CD4-positive, alpha-beta T cell treated with Interferon gamma for 1 hour (primary cell): ENCODE measurements around the gene IFT122.

ENCODE experiments used
- DNase-seq: peaks from one replicate; pipeline ENCODE4 v3.0.0-alpha.2; 2020

Gene IFT122

GRCh38 chr3:129519896-129520715 lies 80.1 kb downstream of the IFT122 start:
- DNase-seq: no peak

- DNase-seq: no peak
These were observed 80.9 kb downstream of the IFT122 start for GRCh38 chr3:129520960-129521359.

- DNase-seq: no peak
These were observed 81.6 kb downstream of the IFT122 start for GRCh38 chr3:129521611-129522010.

DNA sequence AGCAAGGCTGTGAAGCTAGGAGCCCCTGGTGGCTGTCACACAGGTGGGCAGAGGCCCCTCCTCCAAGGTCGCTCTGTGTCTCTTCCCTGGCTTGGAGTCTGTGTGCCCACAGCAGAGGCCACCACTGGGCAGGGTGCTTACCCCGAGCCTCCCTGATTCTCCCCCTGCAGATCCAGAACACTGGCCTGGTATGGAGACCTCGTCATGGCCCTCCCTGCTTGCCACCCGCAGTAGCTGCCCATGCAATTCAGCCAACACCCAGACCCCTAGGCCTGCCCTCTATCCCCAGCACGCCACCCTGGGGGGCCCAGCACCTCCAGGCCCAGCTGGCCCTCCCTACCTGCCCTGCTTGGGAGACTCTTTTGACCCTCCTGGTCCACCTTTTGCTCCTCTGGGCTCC lies 82.9 kb downstream of the IFT122 start:
- no peak for DNase-seq

GRCh38 chr3:129524081-129524480 lies 84.1 kb downstream of the IFT122 start:
- DNase-seq: no peak

- peak; percentile 54 for DNase-seq
These were observed 85.4 kb downstream of the IFT122 start for GRCh38 chr3:129525341-129525968.

GRCh38 chr3:129526121-129526900 lies 86.3 kb downstream of the IFT122 start:
- DNase-seq: peak; percentile 64

DNA sequence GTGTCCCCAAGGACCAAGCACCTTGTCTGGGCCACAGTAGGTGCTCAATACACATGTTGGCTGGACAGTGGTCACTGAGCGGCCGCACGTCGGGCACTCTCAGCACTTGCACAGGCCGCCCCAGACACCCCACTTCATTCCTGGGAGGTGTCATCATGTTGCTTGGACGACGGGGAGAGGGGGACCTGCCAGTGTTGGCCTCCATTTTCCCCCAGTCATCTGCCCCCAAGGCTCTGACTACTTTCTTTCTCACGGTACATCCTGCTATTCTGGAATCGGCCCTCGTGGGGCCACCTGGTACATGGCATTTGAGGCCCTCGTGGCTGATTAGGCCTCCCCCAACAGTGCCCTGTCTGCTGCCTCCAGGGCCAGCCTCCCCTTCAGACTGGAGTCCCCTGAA lies 87.2 kb downstream of the IFT122 start:
- no peak for DNase-seq

DNA sequence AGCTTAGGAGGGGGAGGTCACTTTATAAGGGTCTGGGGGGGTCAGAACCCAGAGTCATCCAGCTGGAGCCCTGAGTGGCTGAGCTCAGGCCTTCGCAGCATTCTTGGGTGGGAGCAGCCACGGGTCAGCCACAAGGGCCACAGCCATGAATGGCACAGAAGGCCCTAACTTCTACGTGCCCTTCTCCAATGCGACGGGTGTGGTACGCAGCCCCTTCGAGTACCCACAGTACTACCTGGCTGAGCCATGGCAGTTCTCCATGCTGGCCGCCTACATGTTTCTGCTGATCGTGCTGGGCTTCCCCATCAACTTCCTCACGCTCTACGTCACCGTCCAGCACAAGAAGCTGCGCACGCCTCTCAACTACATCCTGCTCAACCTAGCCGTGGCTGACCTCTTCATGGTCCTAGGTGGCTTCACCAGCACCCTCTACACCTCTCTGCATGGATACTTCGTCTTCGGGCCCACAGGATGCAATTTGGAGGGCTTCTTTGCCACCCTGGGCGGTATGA lies 88.6 kb downstream of the IFT122 start, which contains the start of gene RHO:
Gene RHO (plus strand): TSS at position 51 of the 512 bp plus-strand sequence. CDS start 95 bp downstream, at position 146.
- no peak for DNase-seq

DNA sequence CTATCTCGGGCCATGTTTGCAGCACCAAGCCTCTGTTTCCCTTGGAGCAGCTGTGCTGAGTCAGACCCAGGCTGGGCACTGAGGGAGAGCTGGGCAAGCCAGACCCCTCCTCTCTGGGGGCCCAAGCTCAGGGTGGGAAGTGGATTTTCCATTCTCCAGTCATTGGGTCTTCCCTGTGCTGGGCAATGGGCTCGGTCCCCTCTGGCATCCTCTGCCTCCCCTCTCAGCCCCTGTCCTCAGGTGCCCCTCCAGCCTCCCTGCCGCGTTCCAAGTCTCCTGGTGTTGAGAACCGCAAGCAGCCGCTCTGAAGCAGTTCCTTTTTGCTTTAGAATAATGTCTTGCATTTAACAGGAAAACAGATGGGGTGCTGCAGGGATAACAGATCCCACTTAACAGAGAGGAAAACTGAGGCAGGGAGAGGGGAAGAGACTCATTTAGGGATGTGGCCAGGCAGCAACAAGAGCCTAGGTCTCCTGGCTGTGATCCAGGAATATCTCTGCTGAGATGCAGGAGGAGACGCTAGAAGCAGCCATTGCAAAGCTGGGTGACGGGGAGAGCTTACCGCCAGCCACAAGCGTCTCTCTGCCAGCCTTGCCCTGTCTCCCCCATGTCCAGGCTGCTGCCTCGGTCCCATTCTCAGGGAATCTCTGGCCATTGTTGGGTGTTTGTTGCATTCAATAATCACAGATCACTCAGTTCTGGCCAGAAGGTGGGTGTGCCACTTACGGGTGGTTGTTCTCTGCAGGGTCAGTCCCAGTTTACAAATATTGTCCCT lies 89.6 kb downstream of the IFT122 start:
- no peak for DNase-seq

DNA sequence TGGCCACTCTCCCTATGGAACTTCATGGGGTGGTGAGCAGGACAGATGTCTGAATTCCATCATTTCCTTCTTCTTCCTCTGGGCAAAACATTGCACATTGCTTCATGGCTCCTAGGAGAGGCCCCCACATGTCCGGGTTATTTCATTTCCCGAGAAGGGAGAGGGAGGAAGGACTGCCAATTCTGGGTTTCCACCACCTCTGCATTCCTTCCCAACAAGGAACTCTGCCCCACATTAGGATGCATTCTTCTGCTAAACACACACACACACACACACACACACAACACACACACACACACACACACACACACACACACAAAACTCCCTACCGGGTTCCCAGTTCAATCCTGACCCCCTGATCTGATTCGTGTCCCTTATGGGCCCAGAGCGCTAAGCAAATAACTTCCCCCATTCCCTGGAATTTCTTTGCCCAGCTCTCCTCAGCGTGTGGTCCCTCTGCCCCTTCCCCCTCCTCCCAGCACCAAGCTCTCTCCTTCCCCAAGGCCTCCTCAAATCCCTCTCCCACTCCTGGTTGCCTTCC lies 90.3 kb downstream of the IFT122 start:
- no peak for DNase-seq

DNA sequence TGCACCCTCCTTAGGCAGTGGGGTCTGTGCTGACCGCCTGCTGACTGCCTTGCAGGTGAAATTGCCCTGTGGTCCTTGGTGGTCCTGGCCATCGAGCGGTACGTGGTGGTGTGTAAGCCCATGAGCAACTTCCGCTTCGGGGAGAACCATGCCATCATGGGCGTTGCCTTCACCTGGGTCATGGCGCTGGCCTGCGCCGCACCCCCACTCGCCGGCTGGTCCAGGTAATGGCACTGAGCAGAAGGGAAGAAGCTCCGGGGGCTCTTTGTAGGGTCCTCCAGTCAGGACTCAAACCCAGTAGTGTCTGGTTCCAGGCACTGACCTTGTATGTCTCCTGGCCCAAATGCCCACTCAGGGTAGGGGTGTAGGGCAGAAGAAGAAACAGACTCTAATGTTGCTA lies 90.8 kb downstream of the IFT122 start:
- no peak for DNase-seq

GRCh38 chr3:129531699-129532098 lies 91.7 kb downstream of the IFT122 start:
- no peak for DNase-seq

DNA sequence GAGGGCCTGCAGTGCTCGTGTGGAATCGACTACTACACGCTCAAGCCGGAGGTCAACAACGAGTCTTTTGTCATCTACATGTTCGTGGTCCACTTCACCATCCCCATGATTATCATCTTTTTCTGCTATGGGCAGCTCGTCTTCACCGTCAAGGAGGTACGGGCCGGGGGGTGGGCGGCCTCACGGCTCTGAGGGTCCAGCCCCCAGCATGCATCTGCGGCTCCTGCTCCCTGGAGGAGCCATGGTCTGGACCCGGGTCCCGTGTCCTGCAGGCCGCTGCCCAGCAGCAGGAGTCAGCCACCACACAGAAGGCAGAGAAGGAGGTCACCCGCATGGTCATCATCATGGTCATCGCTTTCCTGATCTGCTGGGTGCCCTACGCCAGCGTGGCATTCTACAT lies 92.2 kb downstream of the IFT122 start:
- DNase-seq: no peak

GRCh38 chr3:129533406-129533805 lies 93.4 kb downstream of the IFT122 start:
- no peak for DNase-seq

- no peak for DNase-seq
These were observed 94.5 kb downstream of the IFT122 start for GRCh38 chr3:129534428-129535027.

- no peak for DNase-seq
These were observed 95.1 kb downstream of the IFT122 start for GRCh38 chr3:129535075-129535474.

DNA sequence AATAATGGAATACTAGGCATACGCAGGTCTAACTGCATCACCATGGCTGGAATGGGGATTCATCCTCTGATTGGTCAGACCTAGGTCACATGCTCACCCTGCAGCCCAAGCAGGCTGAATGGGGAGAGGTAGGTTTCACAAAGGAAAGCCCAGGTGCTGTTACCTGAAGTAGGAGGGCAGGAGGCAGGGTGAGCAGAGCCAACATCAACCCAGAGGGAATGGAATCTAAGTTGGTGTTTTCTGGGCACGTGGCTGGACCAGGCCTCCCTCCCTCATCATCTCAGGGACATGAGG lies 96.3 kb downstream of the IFT122 start:
- no peak for DNase-seq

DNA sequence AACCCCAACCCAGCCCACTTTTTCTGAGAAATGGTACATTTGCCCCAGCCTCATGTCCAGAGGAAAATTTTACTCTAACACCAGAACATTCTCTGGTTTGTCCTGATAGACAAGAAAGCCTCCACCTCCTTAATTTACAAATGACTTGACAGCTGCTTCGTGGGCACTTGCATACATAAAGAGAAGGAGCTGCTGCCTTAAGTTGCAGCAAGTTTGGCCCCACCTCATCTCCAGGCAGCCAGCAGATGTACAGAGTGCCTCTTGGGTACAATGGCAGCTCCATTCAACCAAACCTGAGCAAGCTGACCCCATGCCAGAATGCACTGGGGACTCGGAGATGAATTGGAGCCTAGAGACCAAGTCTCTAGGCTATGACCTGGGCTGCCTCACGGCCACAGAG lies 96.8 kb downstream of the IFT122 start:
- DNase-seq: no peak

- DNase-seq: no peak
These were observed 99.2 kb downstream of the IFT122 start for GRCh38 chr3:129539206-129539605.

DNA sequence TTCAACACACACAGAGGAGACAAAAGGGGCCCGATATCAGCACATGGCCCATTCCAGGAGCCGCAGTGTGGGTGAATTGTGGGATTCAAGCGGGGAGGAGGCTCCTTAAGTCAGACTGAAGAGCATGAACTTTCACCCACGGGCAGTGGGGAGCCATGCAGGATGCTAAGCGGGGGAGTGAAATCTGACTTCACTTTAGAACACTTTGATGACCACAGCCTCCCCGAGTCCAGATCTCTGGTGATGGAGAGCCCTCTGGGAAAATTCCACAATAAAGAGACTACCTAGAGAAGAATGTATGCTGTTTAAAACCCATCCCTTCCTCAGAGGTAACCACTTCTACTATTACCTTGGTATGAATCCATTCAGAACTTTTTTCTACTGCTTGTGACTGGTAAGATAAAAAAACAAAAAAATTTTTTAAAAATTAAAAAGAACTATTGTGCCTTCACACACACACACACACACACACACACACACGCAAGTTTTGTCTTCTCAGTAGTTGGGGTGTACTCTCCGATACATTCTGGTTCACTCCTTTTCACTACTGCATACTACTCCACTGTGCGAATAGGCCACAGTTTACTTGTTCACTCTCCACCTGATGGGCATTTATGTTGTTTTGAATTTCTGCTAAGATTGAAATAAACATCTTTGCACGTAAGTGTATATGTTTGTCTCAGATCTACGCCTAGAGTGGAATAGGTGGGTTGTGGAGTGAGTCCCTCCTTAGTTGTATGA lies 100.9 kb downstream of the IFT122 start:
- DNase-seq: no peak
